ENCODE data around the gene RAMP1.
"Not testable (repeated sequence)": the region's sequence is repeated elsewhere in the genome, so short reads cannot be mapped to it uniquely, and the experiment has no call there.

RAMP1 gene

GRCh38 chr2:237859533-237860272 lies at the start of gene RAMP1:
Gene RAMP1, plus strand, starts transcription at chr2:237859623. Its CDS starts 53 bp downstream, at chr2:237859676.
- ATAC-seq = peak in 1 of 2 donors; percentile 24

- ATAC-seq = peak; percentile 32 to 41
Measured at GRCh38 chr2:237815637-237816036, 43.8 kb upstream of the RAMP1 start.

GRCh38 chr2:237816531-237816930 lies 42.9 kb upstream of the RAMP1 start:
- no peak for ATAC-seq

GRCh38 chr2:237818066-237818473 lies 41.4 kb upstream of the RAMP1 start:
- no peak for ATAC-seq

DNA sequence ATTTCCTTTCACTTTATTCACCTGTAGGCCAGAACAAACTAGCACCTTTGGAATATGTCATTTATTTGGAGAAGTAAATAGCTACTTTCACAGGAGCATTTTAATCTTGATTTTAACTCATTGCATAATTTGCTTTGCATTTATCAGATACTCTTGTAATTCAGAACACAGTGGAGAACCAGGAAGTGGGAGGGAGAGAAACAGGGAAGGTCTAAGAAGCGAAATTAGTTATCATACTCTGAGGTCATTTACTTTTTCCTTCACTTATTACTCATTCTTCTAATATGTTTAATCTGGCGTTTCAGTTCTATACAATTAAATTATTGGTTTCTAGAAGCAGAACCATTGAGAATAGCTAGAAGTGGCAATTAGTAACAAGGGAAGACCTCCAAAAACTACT lies 40.2 kb upstream of the RAMP1 start:
- no peak for ATAC-seq

DNA sequence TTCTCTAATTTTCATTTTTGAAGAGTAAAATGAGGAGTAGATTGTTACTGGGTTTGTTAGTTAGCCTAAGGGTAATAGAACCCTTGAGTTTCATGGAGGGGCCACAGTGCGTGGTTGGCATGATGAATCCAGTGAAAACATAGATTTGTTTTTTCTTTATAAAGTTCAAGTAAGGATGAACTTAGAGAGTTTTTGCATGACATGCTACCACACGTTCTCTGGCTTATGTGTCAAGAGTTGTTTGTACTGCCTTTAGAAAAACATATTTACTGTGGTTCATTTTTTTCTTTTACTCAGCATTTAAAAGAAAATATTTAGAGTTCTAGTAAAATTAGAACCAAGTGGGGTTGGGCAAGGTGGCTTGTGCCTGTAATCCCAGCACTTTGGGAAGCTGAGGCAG lies 39.0 kb upstream of the RAMP1 start:
- no peak for ATAC-seq

DNA sequence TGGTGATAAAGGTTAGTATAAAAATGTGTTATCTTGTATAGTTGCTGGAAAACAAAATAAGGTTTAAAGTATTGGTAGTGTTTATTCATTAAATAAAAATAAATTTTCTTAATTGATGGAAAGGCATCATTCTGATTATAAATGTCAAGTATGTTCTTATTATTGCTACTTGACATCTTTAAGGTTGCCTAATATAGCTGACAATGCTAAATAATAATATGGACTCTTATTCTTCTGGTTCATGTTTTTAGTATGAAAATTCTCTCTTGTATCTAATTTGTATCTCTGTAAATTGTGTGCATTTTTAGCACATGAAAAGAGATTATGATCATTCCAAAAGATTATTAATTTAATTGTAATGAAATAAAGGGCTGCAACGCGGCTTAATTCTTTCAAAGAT lies 35.9 kb upstream of the RAMP1 start:
- ATAC-seq = no peak

- no peak for ATAC-seq
Measured at GRCh38 chr2:237824085-237824484, 35.3 kb upstream of the RAMP1 start.

DNA sequence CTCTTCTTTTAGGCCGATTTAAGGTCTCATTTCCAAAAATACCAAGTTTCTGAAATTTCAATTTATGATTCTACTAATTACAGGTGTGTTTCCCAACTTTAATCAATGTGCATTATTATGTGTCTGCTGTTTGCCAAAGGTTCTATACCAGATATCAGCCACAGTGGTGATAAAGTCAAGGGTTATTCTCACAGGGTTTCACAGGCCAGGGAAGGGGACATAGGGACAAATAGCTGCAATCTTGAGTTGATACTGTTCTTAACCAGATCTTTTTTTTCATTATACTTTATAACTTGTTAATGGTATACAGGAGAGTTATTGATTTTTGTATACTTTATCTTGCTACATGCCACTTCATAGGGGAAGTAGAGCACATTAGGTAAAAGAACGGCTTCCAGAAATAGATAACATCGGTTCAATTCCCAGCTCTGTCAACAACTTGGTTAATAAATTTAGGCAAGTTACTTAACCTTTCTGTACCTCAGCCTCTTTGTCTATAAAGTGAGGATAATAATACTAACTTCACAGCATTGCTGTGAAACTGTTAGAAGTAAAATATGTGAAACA lies 31.9 kb upstream of the RAMP1 start:
- ATAC-seq = no peak

- ATAC-seq = no peak
Measured at GRCh38 chr2:237830522-237830921, 28.9 kb upstream of the RAMP1 start.

- ATAC-seq = no peak
Measured at GRCh38 chr2:237833546-237833945, 25.9 kb upstream of the RAMP1 start.

- ATAC-seq = no peak
Measured at GRCh38 chr2:237835372-237835771, 24.1 kb upstream of the RAMP1 start.

DNA sequence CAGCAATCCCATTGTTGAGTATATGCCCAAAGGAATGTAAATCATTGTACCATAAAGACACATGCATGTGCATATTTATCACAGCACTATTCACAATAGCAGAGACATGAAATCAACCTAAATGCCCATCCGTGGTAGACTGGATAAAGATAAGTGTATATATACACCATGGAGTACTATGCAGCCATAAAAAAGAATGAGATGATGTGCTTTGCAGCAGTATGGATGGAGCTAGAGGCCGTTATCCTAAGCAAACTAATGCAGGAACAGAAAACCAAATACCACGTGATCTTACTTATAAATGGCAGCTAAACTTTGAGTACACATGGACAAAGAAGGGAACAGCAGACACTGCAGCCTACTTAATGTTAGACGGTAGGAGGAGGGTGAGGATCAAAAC lies 18.4 kb upstream of the RAMP1 start:
- no peak for ATAC-seq

DNA sequence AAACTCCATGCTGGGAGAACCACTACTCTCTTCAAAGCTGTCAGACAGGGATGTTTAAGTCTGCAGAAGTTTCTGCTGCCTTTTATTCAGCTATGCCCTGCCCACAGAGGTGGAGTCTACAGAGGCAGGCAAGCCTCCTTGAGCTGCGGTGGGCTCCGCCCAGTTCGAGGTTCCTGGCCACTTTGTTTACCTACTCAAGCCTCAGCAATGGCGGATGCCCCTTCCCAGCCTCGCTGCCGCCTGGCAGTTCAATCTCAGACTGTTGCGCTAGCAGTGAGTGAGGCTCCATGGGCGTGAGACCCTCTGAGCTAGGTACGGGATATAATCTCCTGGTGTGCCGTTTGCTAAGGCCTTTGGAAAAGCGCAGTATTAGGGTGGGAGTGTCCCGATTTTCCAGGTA lies 10.5 kb upstream of the RAMP1 start:
- ATAC-seq = not testable (repeated sequence)

- ATAC-seq = no peak
Measured at GRCh38 chr2:237854295-237854694, 5.1 kb upstream of the RAMP1 start.

- ATAC-seq = no peak
Measured at GRCh38 chr2:237857791-237858190, 1.6 kb upstream of the RAMP1 start.

- peak; percentile 55 to 60 for ATAC-seq
Measured at GRCh38 chr2:237858294-237859081, 935 bp upstream of the RAMP1 start.

- ATAC-seq = no peak
Measured at GRCh38 chr2:237859082-237859433, 365 bp upstream of the RAMP1 start.

DNA sequence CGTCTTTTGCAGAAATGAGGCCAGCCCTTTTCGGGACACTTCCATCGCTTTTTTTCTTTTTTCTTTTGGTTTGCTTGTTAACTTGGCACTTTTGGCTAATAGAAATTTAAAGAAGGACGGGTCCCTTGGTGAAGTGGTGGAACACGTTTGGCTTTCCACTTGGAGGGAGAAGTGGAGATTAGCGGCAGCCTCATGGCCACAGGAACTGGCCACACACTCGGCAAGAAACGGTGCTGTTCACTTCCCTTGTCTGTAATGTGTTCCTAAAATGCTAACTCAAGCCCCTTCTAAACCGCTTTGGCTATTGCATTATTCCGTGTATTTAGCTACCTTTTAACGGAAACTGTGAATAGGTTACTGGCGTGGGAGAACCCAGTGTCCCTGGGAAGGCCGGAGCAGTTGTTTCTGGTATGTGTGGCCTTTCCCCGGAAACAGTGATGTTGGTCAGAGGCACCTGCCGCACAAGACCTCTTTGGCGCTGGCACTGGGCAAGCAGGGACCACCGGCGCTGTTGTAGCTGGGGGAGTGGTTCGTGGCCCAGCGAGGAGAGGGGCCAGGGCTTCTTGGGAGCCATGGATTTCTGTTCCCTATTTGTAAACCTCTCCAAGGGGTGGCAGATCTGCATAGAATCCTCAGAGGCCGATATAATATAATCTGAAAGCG lies 981 bp downstream of the RAMP1 start:
- ATAC-seq = no peak

DNA sequence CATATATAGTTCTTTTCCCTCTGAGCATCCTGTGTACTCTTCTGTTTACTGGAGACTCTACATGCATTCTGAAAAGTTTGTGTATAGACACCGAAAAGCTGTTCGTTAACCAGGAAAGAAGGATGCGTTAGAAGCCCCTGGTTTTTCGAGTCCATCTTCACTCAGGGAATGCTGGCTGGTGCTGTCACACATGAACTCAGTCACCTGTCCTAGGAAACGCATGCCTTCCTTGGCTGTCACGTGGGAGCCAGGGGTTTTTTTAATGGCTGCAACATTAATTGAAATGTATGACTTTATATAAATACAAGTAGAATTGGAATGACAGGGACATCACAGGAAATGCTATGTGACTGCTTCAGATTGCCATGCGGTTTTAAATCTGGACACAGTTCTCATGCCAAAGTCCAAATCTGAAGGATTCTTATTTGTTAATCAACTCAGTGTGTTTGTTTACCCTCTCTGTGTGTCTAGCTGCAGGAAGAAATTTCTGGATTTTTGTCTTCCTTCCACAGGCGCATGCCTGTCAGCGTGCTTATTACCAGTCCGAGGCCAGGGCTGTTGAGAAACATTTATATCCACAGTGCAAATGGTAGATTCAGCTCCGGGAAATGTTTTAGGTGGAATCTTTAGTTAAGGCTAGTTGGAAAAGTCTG lies 2.6 kb downstream of the RAMP1 start:
- no peak for ATAC-seq

DNA sequence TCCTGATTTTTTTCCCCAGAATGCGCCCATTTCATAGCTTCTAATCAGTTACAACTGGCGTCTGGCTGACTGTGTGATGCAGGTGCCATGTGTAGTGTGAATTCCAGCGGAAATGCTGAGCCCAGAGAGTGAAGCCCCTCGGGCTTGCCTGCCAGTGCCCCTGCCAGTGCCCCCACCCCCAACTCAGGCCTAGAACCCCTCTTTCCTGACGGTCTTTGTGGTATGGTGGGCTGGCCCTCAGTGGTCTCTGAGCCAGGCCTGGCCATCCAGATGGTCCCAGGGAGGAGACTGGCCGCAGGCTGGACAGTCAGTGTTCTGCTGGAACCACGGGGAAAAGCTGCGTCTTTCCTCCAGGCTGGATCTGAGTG lies 3.1 kb downstream of the RAMP1 start:
- ATAC-seq = no peak

DNA sequence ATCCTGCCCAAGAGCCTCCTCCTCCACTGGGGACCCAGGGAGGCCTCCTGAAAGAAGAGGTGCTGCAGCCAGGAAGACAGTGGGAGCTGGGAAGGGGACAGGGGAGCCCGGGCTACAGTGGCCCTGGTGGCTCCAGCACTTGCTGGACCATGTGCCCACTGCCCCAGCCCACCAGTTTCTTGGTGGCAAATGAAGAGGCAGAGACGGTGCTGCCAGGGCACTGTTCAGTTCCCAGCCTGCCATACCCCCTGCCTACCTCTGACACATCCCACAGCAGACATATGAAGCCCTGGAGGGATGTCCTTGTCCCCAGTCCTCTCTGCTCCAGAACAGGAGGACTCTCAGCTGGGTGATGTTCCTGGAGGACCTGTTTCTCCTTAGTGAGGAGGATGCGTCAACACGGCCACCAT lies 3.7 kb downstream of the RAMP1 start:
- ATAC-seq = no peak
